HCT116 (cell line): Measurements from ENCODE around the gene ZNF432. TPM values are rescaled to one million over a fixed set of nuclear protein-coding genes. Genes with fewer than 3 reads are reported as not detected.

ENCODE experiments used
- ATAC-seq: fragments of 200-7000 bp; cut with Tn5 transposase; 2 replicates; pipeline ENCODE4 v1.9.1; 2020; ENCODE audit warnings: mild to moderate bottlenecking, moderate library complexity
- BruUV-seq: library from RNA; stranded (reverse); fragments of 400-500 nt; replicated peaks from 2 replicates; lab custom pipeline; 2021; lab: Mats Ljungman, UMichigan
- CTCF ChIA-PET: fragments of 300-600 bp; sonication (Branson Sonifier 250); formaldehyde crosslinking; loops from one replicate; lab custom pipeline; 2021; ENCODE audit warnings: antibody characterized with exemption; lab: Charles Lee
- POLR2A ChIA-PET: fragments of 300-600, 350-600 bp; sonication (Branson Sonifier 250); formaldehyde crosslinking; loops from one replicate; lab custom pipeline; 2021; ENCODE audit warnings: antibody characterized with exemption; lab: Charles Lee
- RAD21 ChIA-PET, 2 experiments: fragments of 300-600 bp; sonication (Branson Sonifier 250); formaldehyde crosslinking; loops; one replicate each; lab custom pipeline; 2023; ENCODE audit warnings: low total read pairs in 2 of 2; ENCODE audit not compliant: uncharacterized antibody in 2 of 2, unreplicated experiment in 2 of 2, low non-redundant PET in 1 of 2; lab: Charles Lee
- DNase-seq: peaks from one replicate; pipeline ENCODE4 v3.0.0-alpha.2; 2010; ENCODE audit warnings: low read depth, low spot score
- H2AFZ ChIP-seq: fragments of 200-600 bp; shearing (Covaris generic), sonication (generic); 2 replicates; pipeline ENCODE4 v1.6.1; 2017; ENCODE audit warnings: low read depth, mixed run types, mixed read lengths, antibody characterized with exemption, low read length; ENCODE audit not compliant: poor library complexity, severe bottlenecking
- H3K27ac ChIP-seq: 2 replicates; pipeline ENCODE4 v1.5.1; 2012; ENCODE audit warnings: low read depth, low read length
- H3K27me3 ChIP-seq: fragments of 200-600 bp; sonication (generic); 2 replicates; pipeline ENCODE4 v1.6.1; 2016; ENCODE audit warnings: mixed run types, low read length, mixed read lengths; ENCODE audit not compliant: insufficient read depth
- H3K36me3 ChIP-seq, 2 experiments: fragments of 200-500 bp in 1 of 2; fragments of 200-600 bp in 1 of 2; sonication (Bioruptor generic) in 1 of 2; sonication (generic) in 1 of 2; 2 replicates each; pipeline versions ENCODE4 v1.5.1 to v1.6.1; 2014 to 2016; ENCODE audit warnings: low read length in 2 of 2, inconsistent platforms in 1 of 2, mixed read lengths in 1 of 2, mixed run types in 1 of 2; ENCODE audit not compliant: insufficient read depth in 2 of 2, control insufficient read depth in 1 of 2
- H3K4me1 ChIP-seq, 2 experiments: fragments of 200-600 bp in 1 of 2; sonication (generic) in 1 of 2; 2 replicates each; pipeline versions ENCODE4 v1.5.1 to v1.6.1; 2012 to 2017; ENCODE audit warnings: low read length in 2 of 2, inconsistent platforms in 1 of 2, mild to moderate bottlenecking in 1 of 2, mixed read lengths in 1 of 2, mixed run types in 1 of 2, moderate library complexity in 1 of 2; ENCODE audit not compliant: insufficient read depth in 2 of 2, control insufficient read depth in 1 of 2
- H3K4me2 ChIP-seq: fragments of 200-600 bp; sonication (generic); 2 replicates; pipeline ENCODE4 v1.6.1; 2017; ENCODE audit warnings: mixed run types, low read length, mixed read lengths
- H3K4me3 ChIP-seq, 2 experiments: fragments of 200-600 bp in 1 of 2; sonication (generic) in 1 of 2; replicated peaks in 1 of 2; 2 replicates each; pipeline ENCODE4 v1.5.1; 2011 to 2016; ENCODE audit warnings: low read length in 2 of 2, control low read depth in 1 of 2, low read depth in 1 of 2, mild to moderate bottlenecking in 1 of 2, mixed read lengths in 1 of 2, mixed run types in 1 of 2
- H3K79me2 ChIP-seq: fragments of 200-600 bp; sonication (generic); 2 replicates; pipeline ENCODE4 v1.6.1; 2017; ENCODE audit warnings: mild to moderate bottlenecking, mixed run types, low read length, moderate library complexity, mixed read lengths; ENCODE audit not compliant: insufficient read depth
- H3K9ac ChIP-seq: fragments of 200-600 bp; sonication (generic); 2 replicates; pipeline ENCODE4 v1.6.1; 2016; ENCODE audit warnings: low read length, mixed read lengths
- H3K9me2 ChIP-seq: fragments of 200-600 bp; sonication (generic), shearing (Covaris generic); 2 replicates; pipeline ENCODE4 v1.6.1; 2017; ENCODE audit warnings: mixed run types, mild to moderate bottlenecking, moderate library complexity; ENCODE audit not compliant: insufficient read depth
- H3K9me3 ChIP-seq, 2 experiments: fragments of 200-500 bp in 1 of 2; fragments of 200-600 bp in 1 of 2; sonication (Bioruptor generic) in 1 of 2; sonication (generic) in 1 of 2; 2 replicates each; pipeline ENCODE4 v1.6.1; 2014 to 2017; ENCODE audit warnings: low read length in 2 of 2, mixed read lengths in 2 of 2, inconsistent platforms in 1 of 2, low read depth in 1 of 2, mild to moderate bottlenecking in 1 of 2, mixed run types in 1 of 2, moderate library complexity in 1 of 2; ENCODE audit not compliant: control insufficient read depth in 1 of 2, insufficient read depth in 1 of 2
- H4K20me1 ChIP-seq: fragments of 200-600 bp; sonication (generic), shearing (Covaris generic); 2 replicates; pipeline ENCODE4 v1.6.1; 2017; ENCODE audit warnings: mixed run types, mild to moderate bottlenecking, moderate library complexity; ENCODE audit not compliant: insufficient read depth
- ATF3 ChIP-seq: IDR thresholded peaks from 2 replicates; pipeline ENCODE4 v1.6.1; 2012
- CBX3 ChIP-seq: IDR thresholded peaks from 2 replicates; pipeline ENCODE4 v1.6.1; 2012; ENCODE audit warnings: low read depth
- CEBPB ChIP-seq: IDR thresholded peaks from 2 replicates; pipeline ENCODE4 v1.6.1; 2012; ENCODE audit warnings: low read depth
- CTCF ChIP-seq, 3 experiments: fragments of 200-600 bp in 1 of 3; sonication (generic) in 1 of 3; IDR thresholded peaks in 2 of 3; conservative IDR thresholded peaks in 1 of 3; 2 replicates each; pipeline ENCODE4 v1.5.1; 2012 to 2017; ENCODE audit warnings: low read depth in 2 of 3, low read length in 2 of 3, antibody characterized with exemption in 1 of 3, borderline replicate concordance in 1 of 3, control low read depth in 1 of 3, mild to moderate bottlenecking in 1 of 3, mixed read lengths in 1 of 3, mixed run types in 1 of 3, moderate library complexity in 1 of 3; ENCODE audit not compliant: insufficient read depth in 1 of 3
- ELF1 ChIP-seq: IDR thresholded peaks from 2 replicates; pipeline ENCODE4 v1.6.1; 2012; ENCODE audit warnings: low read depth, borderline replicate concordance
- EZH2 ChIP-seq: fragments of 200-600 bp; sonication (generic); IDR thresholded peaks from 2 replicates; pipeline ENCODE4 v1.6.1; 2017; ENCODE audit warnings: antibody characterized with exemption, mixed run types
- EZH2phosphoT487 ChIP-seq: fragments of 200-600 bp; IDR thresholded peaks from 2 replicates; pipeline ENCODE4 v1.6.1; 2018; ENCODE audit warnings: antibody characterized with exemption, borderline replicate concordance
- FOSL1 ChIP-seq: IDR thresholded peaks from 2 replicates; pipeline ENCODE4 v1.6.1; 2012; ENCODE audit warnings: low read depth
- JUND ChIP-seq: IDR thresholded peaks from 2 replicates; pipeline ENCODE4 v1.6.1; 2012
- MAX ChIP-seq: IDR thresholded peaks from 2 replicates; pipeline ENCODE4 v1.6.1; 2012
- POLR2A ChIP-seq: IDR thresholded peaks from 2 replicates; pipeline ENCODE4 v1.7.0; 2011; ENCODE audit warnings: borderline replicate concordance; ENCODE audit not compliant: insufficient read depth, insufficient read length; ENCODE audit errors: extremely low read depth
- POLR2AphosphoS5 ChIP-seq: IDR thresholded peaks from 2 replicates; pipeline ENCODE4 v1.6.1; 2011; ENCODE audit warnings: mild to moderate bottlenecking, low read depth, low read length, moderate library complexity
- RAD21 ChIP-seq: IDR thresholded peaks from 2 replicates; pipeline ENCODE4 v1.6.1; 2012; ENCODE audit warnings: low read depth, mild to moderate bottlenecking
- REST ChIP-seq: IDR thresholded peaks from 2 replicates; pipeline ENCODE4 v1.6.1; 2012; ENCODE audit warnings: low read depth
- SP1 ChIP-seq: IDR thresholded peaks from 2 replicates; pipeline ENCODE4 v1.6.1; 2012; ENCODE audit warnings: low read depth
- SRF ChIP-seq: IDR thresholded peaks from 2 replicates; pipeline ENCODE4 v1.6.1; 2012; ENCODE audit warnings: low read depth
- TCF7L2 ChIP-seq: IDR thresholded peaks from 2 replicates; pipeline ENCODE4 v1.7.0; 2011; ENCODE audit warnings: borderline replicate concordance, inconsistent platforms; ENCODE audit not compliant: insufficient read depth, insufficient read length; ENCODE audit errors: extremely low read depth
- YY1 ChIP-seq: IDR thresholded peaks from 2 replicates; pipeline ENCODE4 v1.6.1; 2011; ENCODE audit warnings: low read length, low read depth, moderate library complexity, mild to moderate bottlenecking; ENCODE audit not compliant: insufficient replicate concordance; ENCODE audit errors: extremely low read depth
- intact Hi-C: fragments of 100-400 bp; cut with micrococcal nuclease; formaldehyde crosslinking; loops from 2 replicates; pipeline ENCODE4 v1.10.0; 2022
- total RNA-seq: library from RNA; stranded (reverse); gene quantifications from one replicate; pipeline ENCODE4 v1.2.1, GENCODE V29; 2021; ENCODE audit not compliant: unreplicated experiment

ZNF432 gene
- total RNA-seq, 1 experiment from 2014 or later = 0.64 TPM

GRCh38 chr19:52065399-52065798 lies 16.8 kb upstream of the ZNF432 start:
- intact Hi-C loops = no loop called here
- ATAC-seq = no peak
- no peak overlapping the region for H3K9ac ChIP-seq

More at GRCh38 chr19:52065399-52065798, 16.8 kb upstream of the ZNF432 start:
- no peaks in the 10 kb centered on the region for H3K4me1 ChIP-seq
- no peak overlapping the region for H3K4me3 ChIP-seq
- H3K79me2 ChIP-seq = no peaks in the 10 kb centered on the region
- H3K27ac ChIP-seq = no peak overlapping the region
- H3K27me3 ChIP-seq = no peaks in the 10 kb centered on the region
- RAD21 ChIA-PET = no interaction called here
- no TSS peak for BruUV-seq
- no peaks in the 10 kb centered on the region for H3K9me2 ChIP-seq
- H4K20me1 ChIP-seq = no peaks in the 10 kb centered on the region
- CTCF ChIA-PET = no interaction called here
- TF ChIP-seq FOSL1 (no peak), TCF7L2 (no peak), POLR2AphosphoS5 (no peak), POLR2A (no peak), EZH2 (no peak), ELF1 (no peak), ATF3 (no peak), CTCF (IDR thresholded peaks at IDR 0.05 in 2 of 3, conservative IDR thresholded peaks at IDR 0.05 in 1 of 3; ENCODE audit: borderline replicate concordance in 1 of 3, insufficient read depth in 1 of 3, low read depth in 2 of 3, low read length in 2 of 3) (no peak), REST (no peak), CBX3 (no peak), EZH2phosphoT487 (no peak), JUND (no peak), CEBPB (no peak), SRF (no peak), SP1 (no peak), RAD21 (no peak), MAX (no peak), YY1 (no peak)
- peaks cover 16 to 25% of the 10 kb centered on the region in 2 experiments; a peak in 2 of 4 replicates for H3K9me3 ChIP-seq
- H3K36me3 ChIP-seq = no peaks in the 10 kb centered on the region
- POLR2A ChIA-PET = no interaction called here
- no peak overlapping the region for H2AFZ ChIP-seq
- no peak for DNase-seq
- H3K4me2 ChIP-seq = no peak overlapping the region
